Gastroesophageal sphincter (tissue), 3 donors: Measurements from ENCODE around the gene TMEM198.

ENCODE experiments used
- CTCF ChIP-seq, 4 experiments: fragments of 200-600 bp in 2 of 4; fragments of 450-650 bp in 2 of 4; sonication (generic) in 1 of 4; IDR thresholded peaks; one replicate each; pipeline ENCODE4 v1.5.1; 2017 to 2019; ENCODE audit warnings: antibody characterized with exemption in 4 of 4, mild to moderate bottlenecking in 2 of 4, moderate library complexity in 2 of 4
- EP300 ChIP-seq: sonication (generic); formaldehyde crosslinking; IDR thresholded peaks from one replicate; pipeline ENCODE4 v1.6.1; 2017; ENCODE audit warnings: antibody characterized with exemption, mild to moderate bottlenecking
- POLR2A ChIP-seq, 2 donors: fragments of 450-650 bp; IDR thresholded peaks; one replicate each; pipeline ENCODE4 v1.6.1; 2017; ENCODE audit warnings: antibody characterized with exemption in 2 of 2, mild to moderate bottlenecking in 2 of 2, moderate library complexity in 1 of 2
- POLR2AphosphoS5 ChIP-seq: sonication (generic); formaldehyde crosslinking; IDR thresholded peaks from one replicate; pipeline ENCODE4 v1.6.1; 2017; ENCODE audit warnings: antibody characterized with exemption

DNA sequence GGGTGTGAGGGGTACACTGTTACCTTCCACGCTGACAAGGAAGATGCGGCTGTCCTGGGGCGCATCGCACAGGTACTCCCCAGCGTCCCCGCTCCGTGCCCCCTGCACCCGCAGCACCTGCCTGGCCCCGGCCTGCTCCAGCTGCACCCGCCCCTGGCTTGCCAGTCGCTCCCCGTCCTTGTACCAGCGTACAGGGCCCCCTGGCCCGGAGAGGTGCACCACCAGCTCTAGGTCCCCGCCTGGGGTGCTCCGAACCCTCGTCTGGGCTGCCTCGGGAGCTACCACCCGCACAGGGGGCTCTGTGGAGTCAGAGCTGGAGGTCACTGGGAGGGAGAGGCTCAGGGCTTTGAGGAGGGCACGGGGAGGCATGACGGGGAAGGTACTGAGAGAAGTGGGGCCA lies 13.5 kb downstream of the TMEM198 start:
- no peak for TF ChIP-seq EP300
- no peak for TF ChIP-seq CTCF (IDR thresholded peaks at IDR 0.05)
- TF ChIP-seq POLR2AphosphoS5: no peak
- TF ChIP-seq POLR2A (IDR thresholded peaks at IDR 0.05): no peak
